HepG2 (cell line): ENCODE data around the gene TFF1. TPM values are rescaled to one million over a fixed set of nuclear protein-coding genes. Genes with fewer than 3 reads are reported as not detected.

Experiments
- ATAC-seq: fragments of 200-7000 bp; cut with Tn5 transposase; 3 replicates; pipeline ENCODE4 v1.9.1; 2020; ENCODE audit warnings: mild to moderate bottlenecking, moderate library complexity
- BruUV-seq: library from RNA; stranded (reverse); fragments of 400-500 nt; replicated peaks from 2 replicates; lab custom pipeline; 2021; lab: Mats Ljungman, UMichigan
- CTCF ChIA-PET: fragments of 300-600 bp; formaldehyde crosslinking; extraction: SDS; loops from one replicate; lab custom pipeline; 2021; ENCODE audit warnings: low total read pairs, inconsistent platforms, low intra/inter-chr PET ratio; lab: Yijun Ruan, JAX
- POLR2A ChIA-PET: fragments of 350-600 bp; sonication (Branson Sonifier 250); formaldehyde crosslinking; loops from one replicate; lab custom pipeline; 2020; ENCODE audit warnings: antibody characterized with exemption, inconsistent platforms; lab: Yijun Ruan, JAX
- DNase-seq: peaks from one replicate; pipeline ENCODE4 v3.0.0-alpha.2; 2015; ENCODE audit warnings: low spot score
- FAIRE-seq: peaks from 3 replicates; lab custom pipeline; 2011; peaks lifted over from hg19 to GRCh38; lab: Jason Lieb, UNC
- H2AFZ ChIP-seq: one replicate; pipeline ENCODE4 v1.6.1; 2011; ENCODE audit warnings: low read length, inconsistent platforms
- H3K27ac ChIP-seq: fragments of 300-600 bp; 3 replicates; pipeline ENCODE4 v1.8.0; 2011; ENCODE audit warnings: mixed run types, mild to moderate bottlenecking, mixed read lengths, low read length, inconsistent platforms; ENCODE audit not compliant: insufficient read depth; ENCODE audit errors: extremely low read length
- H3K27me3 ChIP-seq, 2 experiments: fragments of 200-600 bp in 1 of 2; 2 replicates in 1 of 2; 3 replicates in 1 of 2; pipeline versions ENCODE4 v1.6.0 to v1.8.0; 2011; ENCODE audit warnings: low read length in 2 of 2, mild to moderate bottlenecking in 2 of 2, moderate library complexity in 2 of 2, inconsistent platforms in 1 of 2; ENCODE audit not compliant: insufficient read depth in 2 of 2, control insufficient read depth in 1 of 2
- H3K36me3 ChIP-seq, 2 experiments: fragments of 200-600 bp in 1 of 2; replicated peaks in 1 of 2; 2 replicates in 1 of 2; 3 replicates in 1 of 2; pipeline versions ENCODE4 v1.5.1 to v1.8.0; 2011; ENCODE audit warnings: low read length in 2 of 2, inconsistent platforms in 1 of 2; ENCODE audit not compliant: insufficient read depth in 2 of 2, control insufficient read depth in 1 of 2
- H3K4me1 ChIP-seq: 2 replicates; pipeline ENCODE4 v1.5.1; 2012; ENCODE audit warnings: low read length, inconsistent platforms; ENCODE audit not compliant: insufficient read depth
- H3K4me2 ChIP-seq: 2 replicates; pipeline ENCODE4 v1.6.0; 2011; ENCODE audit warnings: low read depth, low read length, inconsistent platforms
- H3K4me3 ChIP-seq, 3 experiments: fragments of 200-600 bp in 1 of 3; sonication (generic), shearing (Covaris generic) in 1 of 3; replicated peaks in 1 of 3; 2 replicates each; pipeline ENCODE4 v1.5.1; 2011 to 2016; ENCODE audit warnings: low read length in 3 of 3, inconsistent platforms in 2 of 3, low read depth in 2 of 3, mild to moderate bottlenecking in 2 of 3, control low read depth in 1 of 3, mixed read lengths in 1 of 3; ENCODE audit not compliant: insufficient read depth in 1 of 3
- H3K79me2 ChIP-seq: one replicate; pipeline ENCODE4 v1.6.1; 2011; ENCODE audit warnings: low read length, inconsistent platforms; ENCODE audit not compliant: insufficient read depth
- H3K9ac ChIP-seq: 2 replicates; pipeline ENCODE4 v1.6.0; 2011; ENCODE audit warnings: mild to moderate bottlenecking, low read depth, low read length, inconsistent platforms; ENCODE audit not compliant: insufficient read depth
- H3K9me3 ChIP-seq: 2 replicates; pipeline ENCODE4 v1.5.1; 2012; ENCODE audit warnings: mild to moderate bottlenecking, low read length
- H4K20me1 ChIP-seq: 2 replicates; pipeline ENCODE4 v1.6.0; 2011; ENCODE audit warnings: inconsistent platforms, mild to moderate bottlenecking, low read length, moderate library complexity; ENCODE audit not compliant: insufficient read depth
- CBX5 ChIP-seq: sonication (generic); formaldehyde crosslinking; IDR thresholded peaks from 2 replicates; pipeline ENCODE4 v1.4.0; 2020; ENCODE audit warnings: missing genetic modification reagents, borderline replicate concordance
- CCDC6 ChIP-seq: sonication (generic); formaldehyde crosslinking; IDR thresholded peaks from 2 replicates; pipeline ENCODE4 v1.8.1; 2022; ENCODE audit warnings: mild to moderate bottlenecking, missing genetic modification reagents, moderate library complexity
- FOXO1 ChIP-seq: sonication (generic); formaldehyde crosslinking; IDR thresholded peaks from 2 replicates; pipeline ENCODE4 v1.4.0; 2020; ENCODE audit warnings: missing genetic modification reagents
- KAT7 ChIP-seq: IDR thresholded peaks from 2 replicates; pipeline ENCODE4 v1.6.1; 2018; ENCODE audit warnings: borderline replicate concordance, missing compliant biosample characterization
- KDM5B ChIP-seq: sonication (generic); formaldehyde crosslinking; IDR thresholded peaks from 2 replicates; pipeline ENCODE4 v1.4.0; 2020; ENCODE audit warnings: missing genetic modification reagents, mild to moderate bottlenecking, borderline replicate concordance
- NFATC3 ChIP-seq: sonication (generic); formaldehyde crosslinking; IDR thresholded peaks from 2 replicates; pipeline ENCODE4 v1.5.1; 2020; ENCODE audit warnings: mild to moderate bottlenecking, missing genetic modification reagents
- NR3C1 ChIP-seq: sonication (generic); formaldehyde crosslinking; IDR thresholded peaks from 2 replicates; pipeline ENCODE4 v1.4.0; 2020; ENCODE audit warnings: missing genetic modification reagents
- SOX13 ChIP-seq, 3 experiments: fragments of 450-650 bp in 1 of 3; sonication (generic) in 1 of 3; formaldehyde crosslinking in 1 of 3; IDR thresholded peaks in 2 of 3; conservative IDR thresholded peaks in 1 of 3; 2 replicates each; pipeline versions ENCODE4 v1.5.0 to v1.6.1; 2016 to 2020; ENCODE audit warnings: antibody characterized with exemption in 1 of 3, mild to moderate bottlenecking in 1 of 3, missing compliant biosample characterization in 1 of 3, missing genetic modification reagents in 1 of 3, moderate library complexity in 1 of 3
- TEAD3 ChIP-seq: optimal IDR thresholded peaks from 2 replicates; pipeline ENCODE3; 2016; ENCODE audit warnings: borderline replicate concordance
- TIGD3 ChIP-seq: sonication (generic); formaldehyde crosslinking; IDR thresholded peaks from 2 replicates; pipeline ENCODE4 v1.5.1; 2020; ENCODE audit warnings: mild to moderate bottlenecking, missing genetic modification reagents, borderline replicate concordance
- ZKSCAN1 ChIP-seq: fragments of 150-350 bp; IDR thresholded peaks from 2 replicates; pipeline ENCODE4 v1.6.1; 2014; ENCODE audit warnings: low read length
- ZNF670 ChIP-seq: sonication (generic); formaldehyde crosslinking; IDR thresholded peaks from 2 replicates; pipeline ENCODE4 v1.8.0; 2022; ENCODE audit warnings: mild to moderate bottlenecking, missing genetic modification reagents, borderline replicate concordance
- ZNF772 ChIP-seq: sonication (generic); formaldehyde crosslinking; IDR thresholded peaks from 2 replicates; pipeline ENCODE4 v1.5.0; 2020; ENCODE audit warnings: mild to moderate bottlenecking, missing genetic modification reagents
- ZSCAN12 ChIP-seq: sonication (generic); formaldehyde crosslinking; IDR thresholded peaks from 2 replicates; pipeline ENCODE4 v1.9.0; 2021; ENCODE audit warnings: mild to moderate bottlenecking, missing genetic modification reagents
- WGBS: methylation state at CpG from one replicate; pipeline ENCODE4 v1.1.6; 2017; ENCODE audit warnings: low lambda C conversion rate; 5-methylcytosine and 5-hydroxymethylcytosine counted together
- in situ Hi-C: cut with HindIII; loops from 2 replicates; pipeline ENCODE4 v1.10.0; 2017; ENCODE audit warnings: low pct_unique_long_range_greater_than_20kb; ENCODE audit not compliant: extremely low pct_ligation_motif_present
- intact Hi-C: fragments of 100-400 bp; cut with micrococcal nuclease; formaldehyde crosslinking; loops from one replicate; pipeline ENCODE4 v1.10.0; 2022; ENCODE audit not compliant: unreplicated experiment
- polyA plus RNA-seq, 8 experiments: library from polyadenylated mRNA; depleted of rRNA in 3 of 8; stranded (reverse) in 7 of 8; unstranded in 1 of 8; fragments of >200 nt; fragmentation: Illumina TruSeq in 4 of 8; extraction: Trizol in 4 of 8; gene quantifications; 2 replicates each; pipeline versions ENCODE4 v1.2.1 to v1.2.3, GENCODE V29; 2011 to 2016; ENCODE audit warnings: low read depth in 4 of 8, missing spikeins in 1 of 8, mixed read lengths in 1 of 8; ENCODE audit not compliant: insufficient read depth in 1 of 8
- total RNA-seq, 5 experiments: library from RNA; depleted of rRNA; stranded (reverse); fragments of >200 nt; fragmentation: Illumina TruSeq; extraction: Trizol; gene quantifications; 2 replicates each; pipeline ENCODE4 v1.2.3, GENCODE V29; 2016; ENCODE audit warnings: low read depth in 1 of 5
- TF ChIP-seq, protein P1 (sequence below): sonication (generic); formaldehyde crosslinking; IDR thresholded peaks from 2 replicates; pipeline ENCODE4 v1.5.0; 2020; ENCODE audit warnings: missing genetic modification reagents

Gene TFF1
- total and polyA plus RNA-seq, 2 of the 13 experiments (the other 11 are each of a cell fraction or from before 2014, with no cell fraction given) = 0.24 to 19.4 TPM

DNA sequence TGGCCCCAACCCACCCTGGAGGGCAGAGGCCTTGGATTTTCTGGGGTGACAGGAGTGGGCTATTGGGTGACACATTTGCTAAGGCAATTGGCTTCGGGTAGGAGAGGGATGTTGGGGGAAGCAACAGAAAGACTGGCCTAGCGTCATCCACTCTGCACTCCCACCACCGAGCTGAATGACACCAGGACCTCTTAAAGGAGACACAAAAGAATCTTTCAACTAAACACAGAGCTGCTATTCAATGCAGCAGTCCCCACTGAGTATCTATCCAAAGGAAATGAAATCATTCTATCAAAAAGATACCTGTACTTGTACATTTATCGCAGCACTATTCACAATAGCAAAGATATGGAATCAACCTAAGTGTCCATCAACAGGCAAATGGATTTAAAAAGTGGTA, 21.7 kb downstream of the TFF1 start:
- CTCF ChIA-PET = no interaction called here
- Histone ChIP-seq H3K4me1 (no peaks in the 10 kb centered on the region), H3K36me3 (no peaks in the 10 kb centered on the region), H3K27me3 (peaks cover 0 to 6% of the 10 kb centered on the region in 2 experiments; a peak in 2 of 5 replicates), H3K4me2 (no peak overlapping the region), H3K4me3 (no peak overlapping the region), H3K27ac (no peak overlapping the region), H3K9me3 (no peaks in the 10 kb centered on the region), H4K20me1 (no peaks in the 10 kb centered on the region), H2AFZ (no peak overlapping the region), H3K79me2 (no peaks in the 10 kb centered on the region), H3K9ac (no peak overlapping the region)
- DNase-seq = no peak
- in situ Hi-C loops (no loop called here), intact Hi-C loops (no loop called here)
- no peak for TF ChIP-seq ZNF772 (CRISPR knock-in tag)
- TF ChIP-seq KAT7 (CRISPR knock-in tag) = no peak
- TF ChIP-seq ZSCAN12 (CRISPR knock-in tag) = no peak
- ATAC-seq = no peak
- WGBS = 12% methylated on average over 4 of the region's 4 CpGs
- FAIRE-seq = no peak
- POLR2A ChIA-PET = no interaction called here
- no TSS peak for BruUV-seq

- Histone ChIP-seq H3K36me3 (no peaks in the 10 kb centered on the region), H3K27me3 (peaks cover 0 to 6% of the 10 kb centered on the region in 2 experiments; a peak in 2 of 5 replicates), H3K9me3 (no peaks in the 10 kb centered on the region), H4K20me1 (no peaks in the 10 kb centered on the region), H3K4me2 (no peak overlapping the region), H3K4me3 (no peak overlapping the region), H3K27ac (no peak overlapping the region), H2AFZ (no peak overlapping the region), H3K4me1 (no peaks in the 10 kb centered on the region), H3K9ac (no peak overlapping the region), H3K79me2 (no peaks in the 10 kb centered on the region)
- FAIRE-seq (no peak), ATAC-seq (no peak), DNase-seq (no peak)
- 59% methylated on average over 7 of the region's 11 CpGs for WGBS
- POLR2A ChIA-PET = no interaction called here
- in situ Hi-C loops = no loop called here
- CTCF ChIA-PET = no interaction called here
- intact Hi-C loops = no loop called here
- no TSS peak for BruUV-seq
- TF ChIP-seq ZNF670 (CRISPR knock-in tag) (no peak), NFATC3 (CRISPR knock-in tag) (no peak), FOXO1 (CRISPR knock-in tag) (no peak), TIGD3 (CRISPR knock-in tag) (no peak), CCDC6 (CRISPR knock-in tag) (no peak), NR3C1 (CRISPR knock-in tag) (no peak), CBX5 (no peak), KDM5B (no peak), SOX13 (IDR thresholded peaks at IDR 0.05) (no peak), SOX13 (CRISPR knock-in tag; conservative IDR thresholded peaks at IDR 0.05 in 1 of 2, IDR thresholded peaks at IDR 0.05 in 1 of 2) (no peak), TEAD3 (CRISPR knock-in tag) (no peak), ZKSCAN1 (no peak)
- TF ChIP-seq, protein P1, sequence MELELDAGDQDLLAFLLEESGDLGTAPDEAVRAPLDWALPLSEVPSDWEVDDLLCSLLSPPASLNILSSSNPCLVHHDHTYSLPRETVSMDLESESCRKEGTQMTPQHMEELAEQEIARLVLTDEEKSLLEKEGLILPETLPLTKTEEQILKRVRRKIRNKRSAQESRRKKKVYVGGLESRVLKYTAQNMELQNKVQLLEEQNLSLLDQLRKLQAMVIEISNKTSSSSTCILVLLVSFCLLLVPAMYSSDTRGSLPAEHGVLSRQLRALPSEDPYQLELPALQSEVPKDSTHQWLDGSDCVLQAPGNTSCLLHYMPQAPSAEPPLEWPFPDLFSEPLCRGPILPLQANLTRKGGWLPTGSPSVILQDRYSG (CRISPR knock-in tag) = no peak
Measured at GRCh38 chr21:42343963-42344510, 22.3 kb downstream of the TFF1 start.
